Transverse colon (tissue), 4 donors: ENCODE measurements around the gene NEK7. TPM values are rescaled to one million over a fixed set of nuclear protein-coding genes. Genes with fewer than 3 reads are reported as not detected.

Experiments used
- DNase-seq: peaks from one replicate; pipeline ENCODE4 v3.0.0-alpha.2; 2019
- H3K27ac ChIP-seq, 4 donors: fragments of 200-600 bp; sonication (generic); 2 replicates each; pipeline ENCODE4 v1.5.1; 2016 to 2018; ENCODE audit warnings: inconsistent platforms in 4 of 4
- H3K27me3 ChIP-seq: fragments of 200-600 bp; sonication (generic); 2 replicates; pipeline ENCODE4 v1.5.1; 2017; ENCODE audit warnings: inconsistent platforms
- H3K36me3 ChIP-seq, 4 donors: fragments of 200-600 bp; sonication (generic); 2 replicates each; pipeline ENCODE4 v1.5.1; 2017 to 2019; ENCODE audit warnings: inconsistent platforms in 4 of 4
- H3K4me1 ChIP-seq, 4 donors: fragments of 200-600 bp; sonication (generic); 2 replicates each; pipeline ENCODE4 v1.5.1; 2017 to 2020; ENCODE audit warnings: inconsistent platforms in 4 of 4
- H3K4me3 ChIP-seq, 4 donors: fragments of 200-600 bp; sonication (generic); 1 replicate in 1 of 4; 2 replicates in 3 of 4; pipeline versions ENCODE4 v1.5.1 to v1.6.1; 2017 to 2019; ENCODE audit warnings: inconsistent platforms in 4 of 4
- H3K9me3 ChIP-seq, 2 donors: fragments of 200-600 bp; sonication (generic); 2 replicates each; pipeline ENCODE4 v1.5.1; 2017 to 2019; ENCODE audit warnings: inconsistent platforms in 2 of 2
- EP300 ChIP-seq: sonication (generic); formaldehyde crosslinking; IDR thresholded peaks from one replicate; pipeline ENCODE4 v1.6.1; 2017; ENCODE audit warnings: antibody characterized with exemption, low read depth
- POLR2A ChIP-seq: fragments of 450-650 bp; IDR thresholded peaks from one replicate; pipeline ENCODE4 v1.6.1; 2016; ENCODE audit warnings: antibody characterized with exemption, mild to moderate bottlenecking, moderate library complexity
- POLR2AphosphoS5 ChIP-seq, 3 donors: sonication (generic); formaldehyde crosslinking; IDR thresholded peaks; one replicate each; pipeline ENCODE4 v1.6.1; 2016; ENCODE audit warnings: antibody characterized with exemption in 3 of 3
- WGBS, 2 donors: methylation state at CpG; one replicate each; pipeline ENCODE4 v1.1.5; 2018; ENCODE audit warnings: low coverage in 1 of 2; 5-methylcytosine and 5-hydroxymethylcytosine counted together
- in situ Hi-C, 4 donors: fragments of 200-750 bp; cut with MboI; loops; one replicate each; pipeline versions ENCODE4 v1.15.0 to v1.15.1; 2017; ENCODE audit warnings: low sequenced_read_pairs in 3 of 4, low pct_ligation_motif_present in 1 of 4, low pct_unique_long_range_greater_than_20kb in 1 of 4
- intact Hi-C: fragments of 100-400 bp; cut with DNase I; formaldehyde crosslinking; loops from one replicate; pipeline ENCODE4 v1.15.1; 2023; ENCODE audit warnings: low total_unique reads
- total RNA-seq, 4 donors: library from RNA; depleted of rRNA; stranded (reverse); fragments of >200 nt; gene quantifications; one replicate each; pipeline ENCODE4 v1.1.0, GENCODE V29; 2016
- TF ChIP-seq, protein P1 (sequence below), 5 experiments: fragments of 200-600 bp in 3 of 5; fragments of 450-650 bp in 2 of 5; sonication (generic) in 3 of 5; IDR thresholded peaks; 1 replicate in 2 of 5; 2 replicates in 3 of 5; pipeline ENCODE4 v1.5.1; 2016 to 2017; ENCODE audit warnings: antibody characterized with exemption in 5 of 5, inconsistent platforms in 3 of 5, mild to moderate bottlenecking in 2 of 5, moderate library complexity in 1 of 5

The NEK7 gene
- total RNA-seq, 4 donors from 2014 or later: 40.4 to 71.0 (median 57.6) TPM

DNA sequence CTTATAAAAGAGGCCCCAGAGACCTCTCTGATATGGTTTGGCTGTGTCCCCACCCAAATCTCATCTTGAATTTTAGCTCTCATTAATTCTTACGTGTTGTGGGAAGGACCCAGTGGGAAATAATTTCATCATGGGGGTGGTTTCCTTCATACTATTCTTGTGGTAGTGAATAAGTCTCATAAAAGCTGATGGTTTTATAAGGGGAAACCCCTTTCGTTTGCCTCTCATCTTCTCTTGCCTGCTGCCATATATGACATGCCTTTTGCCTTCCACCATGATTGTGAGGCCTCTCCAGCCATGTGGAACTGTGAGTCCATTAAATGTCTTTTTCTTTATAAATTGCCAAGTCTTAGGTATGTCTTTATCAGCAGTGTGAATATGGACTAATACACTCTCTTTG is 22.5 kb upstream of the NEK7 start:
- intact Hi-C loops (no loop called here), in situ Hi-C loops (no loop called here)
- Histone ChIP-seq H3K9me3 (no peaks in the 10 kb centered on the region), H3K4me1 (no peaks in the 10 kb centered on the region), H3K4me3 (no peak overlapping the region), H3K27ac (no peak overlapping the region), H3K27me3 (no peaks in the 10 kb centered on the region), H3K36me3 (no peaks in the 10 kb centered on the region)
- DNase-seq: no peak
- TF ChIP-seq POLR2A (no peak), EP300 (no peak), POLR2AphosphoS5 (IDR thresholded peaks at IDR 0.05) (no peak)
- TF ChIP-seq, protein P1, sequence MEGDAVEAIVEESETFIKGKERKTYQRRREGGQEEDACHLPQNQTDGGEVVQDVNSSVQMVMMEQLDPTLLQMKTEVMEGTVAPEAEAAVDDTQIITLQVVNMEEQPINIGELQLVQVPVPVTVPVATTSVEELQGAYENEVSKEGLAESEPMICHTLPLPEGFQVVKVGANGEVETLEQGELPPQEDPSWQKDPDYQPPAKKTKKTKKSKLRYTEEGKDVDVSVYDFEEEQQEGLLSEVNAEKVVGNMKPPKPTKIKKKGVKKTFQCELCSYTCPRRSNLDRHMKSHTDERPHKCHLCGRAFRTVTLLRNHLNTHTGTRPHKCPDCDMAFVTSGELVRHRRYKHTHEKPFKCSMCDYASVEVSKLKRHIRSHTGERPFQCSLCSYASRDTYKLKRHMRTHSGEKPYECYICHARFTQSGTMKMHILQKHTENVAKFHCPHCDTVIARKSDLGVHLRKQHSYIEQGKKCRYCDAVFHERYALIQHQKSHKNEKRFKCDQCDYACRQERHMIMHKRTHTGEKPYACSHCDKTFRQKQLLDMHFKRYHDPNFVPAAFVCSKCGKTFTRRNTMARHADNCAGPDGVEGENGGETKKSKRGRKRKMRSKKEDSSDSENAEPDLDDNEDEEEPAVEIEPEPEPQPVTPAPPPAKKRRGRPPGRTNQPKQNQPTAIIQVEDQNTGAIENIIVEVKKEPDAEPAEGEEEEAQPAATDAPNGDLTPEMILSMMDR (IDR thresholded peaks at IDR 0.05): no peak
- 56 to 65% methylated on average over 2 of the region's 2 CpGs for WGBS, 2 donors

- Histone ChIP-seq H3K27ac (no peak overlapping the region), H3K4me3 (no peak overlapping the region), H3K27me3 (no peaks in the 10 kb centered on the region), H3K9me3 (no peaks in the 10 kb centered on the region), H3K36me3 (no peaks in the 10 kb centered on the region), H3K4me1 (no peaks in the 10 kb centered on the region)
- 86 to 100% methylated on average over 1 of the region's 1 CpG for whole genome bisulfite sequencing, 2 donors
- intact Hi-C loops (no loop called here), in situ Hi-C loops (no loop called here)
- TF ChIP-seq POLR2AphosphoS5 (IDR thresholded peaks at IDR 0.05) (no peak), POLR2A (no peak)
- TF ChIP-seq, protein P1 (IDR thresholded peaks at IDR 0.05): no peak
- DNase-seq: no peak
Observed at GRCh38 chr1:198135366-198135765, 21.4 kb upstream of the NEK7 start.

GRCh38 chr1:198141668-198142351 is 15.0 kb upstream of the NEK7 start:
- no peaks in the 10 kb centered on the region for H3K9me3 ChIP-seq
- no peak overlapping the region for H3K27ac ChIP-seq
- TF ChIP-seq EP300 (no peak), POLR2A (no peak), POLR2AphosphoS5 (IDR thresholded peaks at IDR 0.05) (no peak)
- TF ChIP-seq, protein P1 (IDR thresholded peaks at IDR 0.05): no peak
- no peaks in the 10 kb centered on the region for H3K4me1 ChIP-seq
- 88 to 91% methylated on average over 1 to 2 of the region's 2 CpGs for WGBS, 2 donors
- in situ Hi-C loops (no loop called here), intact Hi-C loops (no loop called here)
- H3K36me3 ChIP-seq: no peaks in the 10 kb centered on the region
- DNase-seq: no peak
- no peaks in the 10 kb centered on the region for H3K27me3 ChIP-seq
- no peak overlapping the region for H3K4me3 ChIP-seq

DNA sequence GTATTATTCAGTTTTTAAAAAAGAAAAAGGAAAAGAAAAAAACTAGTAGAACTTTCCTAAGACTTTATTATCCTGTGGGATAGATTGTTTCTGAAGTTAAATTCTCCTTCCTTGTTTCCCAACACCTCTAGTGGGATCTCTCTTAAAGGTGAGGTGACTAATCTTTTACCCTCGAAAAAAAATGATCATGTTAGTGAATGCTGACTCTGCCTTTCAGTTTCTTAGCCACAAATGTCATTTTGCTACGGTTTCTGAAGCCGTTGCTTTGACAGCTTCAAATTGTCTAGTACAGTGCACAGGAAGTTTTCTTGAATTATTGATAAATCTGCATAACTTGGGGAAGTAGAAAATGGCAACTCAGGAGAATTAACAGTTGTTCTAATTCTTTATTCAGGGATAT is 13.0 kb upstream of the NEK7 start:
- in situ Hi-C loops: no loop called here
- Histone ChIP-seq H3K27ac (no peak overlapping the region), H3K4me3 (no peak overlapping the region), H3K9me3 (no peaks in the 10 kb centered on the region), H3K4me1 (no peaks in the 10 kb centered on the region), H3K27me3 (no peaks in the 10 kb centered on the region), H3K36me3 (no peaks in the 10 kb centered on the region)
- no peak for DNase-seq
- intact Hi-C loops: no loop called here
- WGBS, 2 donors: 56 to 63% methylated on average over 3 of the region's 3 CpGs
- TF ChIP-seq POLR2A: no peak
- TF ChIP-seq, protein P1 (IDR thresholded peaks at IDR 0.05): no peak
- TF ChIP-seq EP300: no peak
- TF ChIP-seq POLR2AphosphoS5 (IDR thresholded peaks at IDR 0.05): no peak
